Measurements from ENCODE around the gene MED1.

MED1 gene

GRCh38 chr17:39360537-39360936 lies 90.5 kb downstream of the MED1 start:
- no peak for TF ChIP-seq CTCF (IDR thresholded peaks at IDR 0.05; ENCODE audit: low read depth, low read length)
- in situ Hi-C loops (cut with HindIII; ENCODE audit: low sequenced_read_pairs): no loop called here
- no peak overlapping the region for H3K4me3 ChIP-seq (ENCODE audit: low read depth, low read length)
- no peak for DNase-seq (ENCODE audit: low read depth, low spot score)

- DNase-seq (ENCODE audit: low read depth, low spot score): no peak
- TF ChIP-seq CTCF (IDR thresholded peaks at IDR 0.05; ENCODE audit: low read depth, low read length): no peak
- no peak overlapping the region for H3K4me3 ChIP-seq (ENCODE audit: low read depth, low read length)
- in situ Hi-C loops (cut with HindIII; ENCODE audit: low sequenced_read_pairs): no loop called here
Measured at GRCh38 chr17:39359994-39360393, 91.1 kb downstream of the MED1 start.

- in situ Hi-C loops (cut with HindIII; ENCODE audit: low sequenced_read_pairs): no loop called here
- no peak overlapping the region for H3K4me3 ChIP-seq (ENCODE audit: low read depth, low read length)
- no peak for DNase-seq (ENCODE audit: low read depth, low spot score)
- TF ChIP-seq CTCF (IDR thresholded peaks at IDR 0.05; ENCODE audit: low read depth, low read length): no peak
Measured at GRCh38 chr17:39357986-39358385, 93.1 kb downstream of the MED1 start.

- in situ Hi-C loops (cut with HindIII; ENCODE audit: low sequenced_read_pairs): no loop called here
- no peak overlapping the region for H3K4me3 ChIP-seq (ENCODE audit: low read depth, low read length)
- DNase-seq (ENCODE audit: low read depth, low spot score): no peak
Measured at GRCh38 chr17:39357488-39357887, 93.6 kb downstream of the MED1 start.

More at GRCh38 chr17:39357488-39357887, 93.6 kb downstream of the MED1 start:
- TF ChIP-seq CTCF (IDR thresholded peaks at IDR 0.05; ENCODE audit: low read depth, low read length): no peak

All from astrocyte of the spinal cord (primary cell).